ENCODE results near the gene FAM180B.

FAM180B gene

DNA sequence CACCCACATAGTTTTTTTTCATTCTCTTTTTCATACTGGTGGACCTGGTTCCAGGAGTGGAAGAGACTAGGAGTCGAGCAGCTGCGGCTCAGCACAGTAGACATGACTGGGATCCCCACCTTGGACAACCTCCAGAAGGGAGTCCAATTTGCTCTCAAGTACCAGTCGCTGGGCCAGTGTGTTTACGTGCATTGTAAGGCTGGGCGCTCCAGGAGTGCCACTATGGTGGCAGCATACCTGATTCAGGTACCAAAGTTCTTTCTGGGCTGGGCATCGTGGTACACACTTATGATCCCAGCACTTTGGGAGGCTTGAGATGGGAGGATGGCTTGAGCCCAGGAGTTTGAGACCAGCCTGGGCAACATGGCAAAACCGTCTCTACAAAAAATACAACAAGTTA lies 16.8 kb upstream of the FAM180B start:
- no peak for DNase-seq (ENCODE audit: low read depth)

DNA sequence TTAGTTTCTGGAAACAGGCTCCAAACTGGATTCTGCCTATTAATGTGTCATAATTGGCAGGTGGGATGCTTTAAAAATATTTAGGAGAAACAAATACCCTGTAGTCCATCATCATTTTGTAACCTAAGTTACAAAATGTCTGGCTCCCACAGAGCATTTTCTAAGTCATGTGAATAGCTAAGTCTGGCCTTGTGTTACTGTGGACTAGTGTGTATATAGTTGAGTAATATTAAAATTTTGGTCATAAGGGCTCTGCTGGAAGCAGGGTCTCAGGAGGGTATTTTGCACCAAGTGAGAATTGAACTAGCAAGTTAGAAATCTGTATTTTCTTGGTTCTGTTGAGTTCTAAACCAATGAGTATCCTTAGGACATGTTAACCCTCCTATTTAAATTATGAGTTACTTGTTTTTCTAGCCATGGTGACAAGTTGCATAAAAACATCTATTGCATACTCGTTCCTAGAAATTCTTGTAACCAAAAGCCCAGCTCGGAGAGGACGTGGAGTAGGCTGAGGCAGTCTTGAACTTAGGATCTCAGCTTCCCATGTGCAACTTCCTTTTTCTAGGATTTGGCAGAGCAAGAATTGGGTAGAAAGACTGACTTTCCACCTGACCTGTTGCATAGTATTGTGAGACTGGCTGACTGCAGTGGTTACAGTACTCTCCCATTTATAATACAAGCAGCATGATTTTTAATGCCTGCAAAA lies 15.7 kb upstream of the FAM180B start:
- DNase-seq (ENCODE audit: low read depth): peak; percentile 19

DNA sequence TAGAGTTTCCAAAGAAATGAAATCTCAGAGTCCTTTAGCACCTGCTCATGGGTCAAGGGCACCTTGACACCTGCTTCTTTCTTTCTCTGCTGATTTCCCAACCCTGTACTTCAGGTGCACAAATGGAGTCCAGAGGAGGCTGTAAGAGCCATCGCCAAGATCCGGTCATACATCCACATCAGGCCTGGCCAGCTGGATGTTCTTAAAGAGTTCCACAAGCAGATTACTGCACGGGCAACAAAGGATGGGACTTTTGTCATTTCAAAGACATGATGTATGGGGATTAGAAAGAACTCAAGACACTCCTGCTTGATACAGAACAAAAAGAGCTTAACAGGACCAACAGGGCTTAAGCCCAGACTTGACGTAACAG lies 15.1 kb upstream of the FAM180B start:
- no peak for DNase-seq (ENCODE audit: low read depth)

DNA sequence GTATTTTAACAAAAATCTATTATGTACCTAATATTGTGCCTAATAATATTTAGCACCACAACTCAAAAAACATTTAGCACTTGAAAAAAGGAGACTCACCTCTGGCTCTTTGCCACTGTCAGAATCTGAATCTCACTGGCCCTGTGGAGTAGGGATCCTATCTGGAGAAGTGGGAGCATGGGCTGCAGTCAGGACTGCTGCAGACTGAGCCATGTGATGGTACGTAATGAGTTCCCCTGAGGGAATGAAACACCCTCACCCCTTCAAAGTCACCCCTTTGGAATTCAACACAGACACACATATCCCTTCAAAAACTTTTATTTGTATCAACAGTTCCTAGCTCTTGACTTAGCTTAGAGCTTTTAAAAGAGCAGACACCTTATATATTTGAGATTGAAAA lies 14.6 kb upstream of the FAM180B start:
- peak; percentile 21 for DNase-seq (ENCODE audit: low read depth)

DNA sequence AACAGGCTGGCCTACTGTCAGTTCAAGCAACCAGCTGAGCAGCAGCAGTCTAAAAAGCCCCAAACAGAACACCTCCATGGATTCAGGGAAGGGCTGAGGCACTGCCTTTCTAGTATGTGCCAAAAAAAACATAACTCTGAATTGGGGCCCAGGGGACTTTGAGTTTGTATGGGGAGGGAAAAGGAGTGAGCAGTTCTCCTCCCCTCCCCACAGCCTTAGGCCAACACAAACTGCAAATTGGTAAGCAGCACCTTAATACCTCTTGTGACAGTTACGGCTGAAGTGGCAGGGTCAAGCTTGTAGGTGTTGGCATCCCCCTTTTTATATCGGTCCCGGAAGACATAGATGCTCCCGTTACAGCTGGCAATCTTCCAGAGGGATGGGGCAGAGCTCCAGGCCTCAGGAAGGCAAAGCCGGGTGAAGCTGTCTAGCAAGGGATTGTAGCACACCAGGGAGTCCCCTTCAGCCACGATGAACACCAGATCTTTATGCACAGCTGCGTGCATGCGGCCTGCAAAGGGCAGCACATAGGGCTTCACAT lies 13.7 kb upstream of the FAM180B start:
- DNase-seq (ENCODE audit: low read depth): no peak

DNA sequence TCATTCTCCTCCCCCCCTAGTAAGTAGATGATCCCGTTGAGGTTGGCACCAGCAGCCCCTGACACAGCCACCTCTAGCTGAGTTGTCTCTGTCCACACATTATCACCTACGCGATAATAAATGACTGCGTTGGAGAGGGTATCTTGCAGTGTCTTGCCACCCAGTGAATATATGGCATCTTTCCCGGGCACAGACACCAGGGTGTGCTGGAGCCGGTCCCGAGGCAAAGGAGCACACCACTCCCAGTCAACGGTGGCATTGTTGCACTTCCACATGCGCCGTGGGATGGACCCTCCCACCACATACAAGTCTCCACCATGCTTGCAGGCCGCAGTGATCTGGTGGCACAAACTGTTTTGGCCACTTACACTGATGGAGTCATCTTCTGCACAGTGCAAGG lies 13.2 kb upstream of the FAM180B start:
- no peak for DNase-seq (ENCODE audit: low read depth)

- DNase-seq (ENCODE audit: low read depth): no peak
Measured at GRCh38 chr11:47577460-47578041, 8.9 kb upstream of the FAM180B start.

GRCh38 chr11:47578524-47579494 lies 7.7 kb upstream of the FAM180B start, which contains the start of the genes KBTBD4 and NDUFS3:
KBTBD4 (minus strand) TSS chr11:47578970; CDS start chr11:47578951, 19 bp downstream.
NDUFS3 (plus strand) TSS chr11:47579074; CDS start chr11:47579092, 18 bp downstream.
- DNase-seq (ENCODE audit: low read depth): peak; percentile 85

DNA sequence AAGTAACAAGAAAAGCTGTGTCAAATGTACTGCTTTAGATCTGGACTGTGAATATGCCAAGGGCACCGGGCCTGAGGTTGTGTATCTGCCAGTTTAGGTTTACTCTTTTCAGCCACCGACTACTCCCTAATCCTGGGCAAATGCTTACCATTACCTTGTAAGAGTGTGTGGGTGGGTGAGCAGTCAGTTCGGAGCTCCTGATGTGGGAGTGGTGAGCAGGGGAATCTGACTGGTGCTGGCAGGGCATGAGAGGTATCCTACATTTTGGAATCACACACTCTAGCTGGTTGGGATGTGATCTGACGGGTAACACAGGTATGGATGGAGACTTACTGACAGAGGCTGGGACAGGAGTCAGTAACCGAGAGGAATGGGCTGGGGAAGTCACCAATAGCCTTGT lies 2.6 kb upstream of the FAM180B start:
- DNase-seq (ENCODE audit: low read depth): no peak

- DNase-seq (ENCODE audit: low read depth): no peak
Measured at GRCh38 chr11:47587039-47587716, 700 bp downstream of the FAM180B start.

DNA sequence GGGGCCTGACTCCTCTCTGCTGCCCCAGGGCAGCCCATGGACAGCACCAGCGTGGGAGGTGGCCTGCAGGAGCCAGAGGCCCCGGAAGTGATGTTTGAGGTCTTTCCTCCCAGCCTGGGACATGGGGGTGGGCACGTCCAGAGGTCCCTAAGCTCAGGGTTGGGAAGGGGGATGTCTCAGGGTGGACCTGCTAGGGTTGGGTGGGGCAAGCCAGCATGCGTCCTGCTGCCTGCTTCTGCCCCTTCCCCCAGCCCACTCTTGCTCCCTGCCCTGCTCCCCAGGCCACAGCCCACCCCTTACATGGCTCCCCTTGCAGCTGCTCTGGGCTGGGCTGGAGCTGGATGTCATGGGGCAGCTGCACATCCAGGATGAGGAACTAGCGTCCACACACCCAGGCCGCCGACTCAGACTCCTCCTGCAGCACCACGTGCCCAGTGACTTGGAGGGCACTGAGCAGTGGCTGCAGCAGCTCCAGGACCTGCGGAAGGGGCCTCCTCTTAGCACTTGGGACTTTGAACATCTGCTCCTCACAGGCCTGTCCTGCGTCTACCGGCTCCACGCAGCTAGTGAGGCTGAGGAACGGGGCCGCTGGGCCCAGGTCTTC lies 1.3 kb downstream of the FAM180B start:
- DNase-seq (ENCODE audit: low read depth): no peak

DNA sequence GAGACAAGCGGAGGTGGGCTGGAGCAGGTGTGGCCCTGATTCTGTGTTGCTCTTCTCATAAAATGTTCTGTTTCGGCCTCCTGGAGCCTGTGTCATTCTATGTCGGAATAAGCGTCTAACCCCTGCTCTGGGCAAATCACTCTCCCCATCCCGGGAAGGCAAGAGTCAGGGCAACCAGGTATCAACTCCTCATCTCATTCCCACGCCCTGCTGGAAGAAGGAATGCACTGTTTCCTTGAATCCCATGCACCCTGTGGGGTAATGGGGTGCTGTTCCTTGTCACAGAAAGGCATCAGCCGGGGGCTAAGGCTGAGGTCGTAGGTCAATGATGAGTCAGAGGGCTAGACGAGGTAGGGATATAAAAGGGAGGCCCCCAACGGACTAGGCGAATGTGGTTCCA lies 2.6 kb downstream of the FAM180B start:
- DNase-seq (ENCODE audit: low read depth): no peak

GRCh38 chr11:47589584-47589976 lies 3.1 kb downstream of the FAM180B start:
- DNase-seq (ENCODE audit: low read depth): no peak

GRCh38 chr11:47589977-47590861 lies 3.7 kb downstream of the FAM180B start:
- no peak for DNase-seq (ENCODE audit: low read depth)

DNA sequence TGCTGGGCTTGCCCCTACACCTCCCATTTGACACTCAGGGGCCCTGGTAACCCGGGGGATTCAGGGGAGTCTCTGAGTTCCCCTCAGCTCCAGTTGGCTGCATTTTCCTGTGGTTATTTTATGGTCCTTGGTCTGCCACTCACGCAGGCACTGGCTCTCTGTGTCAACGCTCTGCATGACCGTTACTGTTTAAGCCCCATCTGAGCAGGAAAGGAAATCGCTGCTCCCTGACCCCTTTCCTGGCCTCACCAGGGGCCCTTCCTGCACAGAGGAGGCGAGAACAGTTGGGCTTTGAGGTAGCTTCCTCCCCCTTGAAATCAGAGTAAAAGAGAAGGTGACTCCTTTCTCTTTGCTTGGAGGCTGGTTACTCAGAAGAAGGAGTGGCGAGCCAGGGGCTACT lies 5.3 kb downstream of the FAM180B start:
- no peak for DNase-seq (ENCODE audit: low read depth)

DNA sequence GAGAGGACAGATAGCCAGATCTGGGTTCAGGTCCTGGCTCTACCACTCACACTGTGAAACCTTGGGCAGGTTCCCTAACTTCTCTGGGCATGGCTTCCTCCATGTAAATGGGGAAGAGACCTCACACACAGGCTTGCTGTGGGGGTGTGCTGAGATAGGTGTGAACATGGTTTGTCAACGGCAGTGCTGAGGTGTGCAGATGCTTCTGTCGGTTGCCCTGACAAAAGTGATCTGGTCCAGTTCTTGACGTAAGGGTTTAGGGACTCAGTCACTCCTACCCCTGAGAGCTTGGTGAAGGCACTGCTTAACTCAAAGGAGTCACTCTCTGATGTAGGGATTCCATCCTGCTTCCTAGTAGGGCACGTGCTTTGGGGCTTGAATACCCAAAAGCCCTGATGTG lies 5.8 kb downstream of the FAM180B start:
- no peak for DNase-seq (ENCODE audit: low read depth)

DNA sequence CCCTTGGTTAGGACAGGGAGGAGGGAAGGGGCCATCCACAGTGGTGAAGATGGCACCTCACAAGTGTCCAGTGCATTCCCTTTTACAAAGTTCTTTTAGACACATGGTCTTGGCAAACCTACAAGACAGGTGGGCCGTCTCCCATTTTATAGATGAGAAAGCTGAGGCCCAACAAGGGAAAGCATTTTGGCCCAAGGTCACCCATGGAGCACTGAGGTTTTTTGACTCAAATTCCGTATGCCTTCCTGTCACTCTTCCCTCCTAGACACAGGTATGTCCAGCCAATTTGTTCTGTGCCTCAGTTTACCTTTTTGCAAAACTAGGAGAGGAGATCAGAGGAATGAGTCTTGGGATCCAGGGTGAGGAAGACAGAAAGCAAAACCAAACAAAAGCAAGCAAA lies 6.5 kb downstream of the FAM180B start:
- no peak for DNase-seq (ENCODE audit: low read depth)

DNA sequence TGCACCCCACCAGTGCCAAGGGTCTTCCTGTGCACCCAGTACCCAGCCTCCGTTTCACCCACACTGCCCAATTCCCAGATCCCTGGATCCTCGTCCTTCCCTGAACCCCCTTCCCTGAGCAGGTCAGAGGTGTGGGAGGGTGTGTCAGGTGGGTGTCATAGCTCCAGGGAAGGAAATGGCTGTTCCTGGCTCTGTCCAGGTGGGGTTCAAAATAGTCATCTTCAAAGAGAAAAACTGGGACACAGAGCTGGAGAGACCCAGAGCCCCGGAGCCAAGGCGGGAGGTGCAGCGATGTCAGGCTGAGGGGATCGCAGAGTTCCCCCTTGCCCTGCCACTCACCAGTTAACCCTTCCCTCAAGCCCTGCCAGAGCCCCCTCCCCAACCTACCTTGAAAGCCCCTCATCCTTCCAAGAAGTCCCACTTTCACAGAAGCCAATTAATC lies 7.0 kb downstream of the FAM180B start:
- DNase-seq (ENCODE audit: low read depth): no peak

GRCh38 chr11:47593934-47594855 lies 7.7 kb downstream of the FAM180B start, which contains the start of gene C1QTNF4:
C1QTNF4 (minus strand) TSS chr11:47594411; CDS start chr11:47590810, 3,601 bp downstream.
- DNase-seq (ENCODE audit: low read depth): no peak

All from fibroblast of gingiva (primary cell).